ENCODE results near the gene PRR35.

Gene PRR35

DNA sequence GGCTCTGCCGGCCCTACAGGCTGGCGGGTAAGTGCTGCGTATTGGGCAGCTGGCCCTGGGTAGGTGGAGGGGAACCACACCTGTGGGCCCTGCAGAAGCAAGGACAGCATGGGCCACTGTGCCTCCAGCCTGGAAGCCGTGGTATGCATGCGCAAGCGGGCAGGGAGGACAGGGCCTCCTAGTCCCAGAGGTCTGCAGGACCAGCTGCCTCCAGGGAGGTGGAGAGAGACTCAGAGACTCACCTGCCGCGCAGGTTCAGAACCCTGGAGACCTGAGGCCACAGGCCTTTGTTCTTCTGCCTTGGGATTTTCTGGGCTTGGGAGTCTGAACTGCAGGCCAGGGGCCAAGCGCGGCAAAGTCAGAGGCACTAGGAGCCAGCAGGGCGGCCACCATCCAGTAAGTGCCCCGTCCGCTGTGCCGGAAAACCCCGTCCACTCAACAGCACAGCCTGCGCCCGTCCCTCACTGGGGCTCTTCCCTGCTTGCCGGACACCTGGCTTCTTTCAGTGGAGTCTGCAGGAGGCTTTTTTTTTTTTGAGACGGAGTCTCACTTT, 20.8 kb downstream of the PRR35 start:
- H3K27ac ChIP-seq, result no peak overlapping the region
- no peak for TF ChIP-seq ZFX (IDR thresholded peaks at IDR 0.05; ENCODE audit: borderline replicate concordance)
- TF ChIP-seq, protein P1, sequence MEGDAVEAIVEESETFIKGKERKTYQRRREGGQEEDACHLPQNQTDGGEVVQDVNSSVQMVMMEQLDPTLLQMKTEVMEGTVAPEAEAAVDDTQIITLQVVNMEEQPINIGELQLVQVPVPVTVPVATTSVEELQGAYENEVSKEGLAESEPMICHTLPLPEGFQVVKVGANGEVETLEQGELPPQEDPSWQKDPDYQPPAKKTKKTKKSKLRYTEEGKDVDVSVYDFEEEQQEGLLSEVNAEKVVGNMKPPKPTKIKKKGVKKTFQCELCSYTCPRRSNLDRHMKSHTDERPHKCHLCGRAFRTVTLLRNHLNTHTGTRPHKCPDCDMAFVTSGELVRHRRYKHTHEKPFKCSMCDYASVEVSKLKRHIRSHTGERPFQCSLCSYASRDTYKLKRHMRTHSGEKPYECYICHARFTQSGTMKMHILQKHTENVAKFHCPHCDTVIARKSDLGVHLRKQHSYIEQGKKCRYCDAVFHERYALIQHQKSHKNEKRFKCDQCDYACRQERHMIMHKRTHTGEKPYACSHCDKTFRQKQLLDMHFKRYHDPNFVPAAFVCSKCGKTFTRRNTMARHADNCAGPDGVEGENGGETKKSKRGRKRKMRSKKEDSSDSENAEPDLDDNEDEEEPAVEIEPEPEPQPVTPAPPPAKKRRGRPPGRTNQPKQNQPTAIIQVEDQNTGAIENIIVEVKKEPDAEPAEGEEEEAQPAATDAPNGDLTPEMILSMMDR (IDR thresholded peaks at IDR 0.05), result no peak

DNA sequence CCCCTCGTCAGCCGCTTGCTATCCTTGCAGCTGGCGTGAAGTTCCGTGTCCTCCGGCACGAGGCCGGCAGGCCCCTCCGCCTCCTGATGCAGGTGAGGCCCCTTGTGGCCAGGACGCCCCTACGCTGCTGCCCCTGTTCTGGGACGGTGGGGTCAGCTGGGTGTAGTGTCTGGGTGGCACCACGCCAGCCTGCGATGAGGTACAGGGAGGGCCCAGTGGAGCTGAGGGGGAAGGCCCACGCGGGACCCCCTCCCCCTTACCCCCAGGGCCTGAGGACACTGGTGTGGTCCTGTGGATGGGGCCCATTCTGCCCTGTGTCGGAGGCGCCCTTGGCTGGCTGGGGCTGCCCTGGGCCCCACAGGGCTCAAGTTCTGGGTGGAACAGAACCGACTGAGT, 22.0 kb downstream of the PRR35 start:
- no peak for TF ChIP-seq ZFX (IDR thresholded peaks at IDR 0.05; ENCODE audit: borderline replicate concordance)
- TF ChIP-seq, protein P1 (IDR thresholded peaks at IDR 0.05), result no peak
- no peak overlapping the region for H3K27ac ChIP-seq

DNA sequence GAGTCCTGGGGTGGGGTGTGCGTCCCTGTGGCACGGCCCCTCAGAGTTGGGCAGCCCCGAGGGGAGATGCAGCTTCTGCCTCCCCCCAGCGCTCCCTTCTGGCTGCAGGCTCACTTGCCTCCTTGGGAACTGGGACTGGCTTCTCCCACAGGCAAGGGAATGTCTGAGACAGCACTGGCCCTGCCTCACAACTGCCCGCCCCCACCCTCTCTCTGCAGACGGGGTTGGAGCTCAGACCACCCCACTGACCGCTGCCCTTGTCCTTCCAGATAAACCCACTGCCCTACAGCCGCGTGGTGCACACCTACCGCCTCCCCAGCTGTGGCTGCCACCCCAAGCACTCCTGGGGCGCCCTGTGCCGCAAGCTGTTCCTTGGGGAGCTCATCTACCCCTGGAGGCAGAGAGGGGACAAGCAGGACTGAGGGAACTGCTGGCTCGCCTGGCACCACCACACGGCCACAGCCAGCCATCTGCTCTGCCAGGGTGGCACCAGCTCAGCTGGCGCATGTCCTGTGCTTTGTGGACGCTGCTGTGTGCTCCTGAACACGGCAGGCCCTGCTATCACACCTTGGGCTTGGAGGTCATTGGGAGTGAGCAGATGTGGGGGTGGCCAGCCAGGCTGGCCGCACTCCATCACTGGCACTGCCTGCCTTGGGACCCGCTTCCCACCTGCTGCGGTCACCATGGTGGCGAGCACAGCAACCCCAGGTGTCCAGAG, 22.6 kb downstream of the PRR35 start:
- TF ChIP-seq, protein P1 (IDR thresholded peaks at IDR 0.05), result no peak
- peak overlapping the region; percentile 73; the same call in 1 of the 2 replicates for H3K27ac ChIP-seq

DNA sequence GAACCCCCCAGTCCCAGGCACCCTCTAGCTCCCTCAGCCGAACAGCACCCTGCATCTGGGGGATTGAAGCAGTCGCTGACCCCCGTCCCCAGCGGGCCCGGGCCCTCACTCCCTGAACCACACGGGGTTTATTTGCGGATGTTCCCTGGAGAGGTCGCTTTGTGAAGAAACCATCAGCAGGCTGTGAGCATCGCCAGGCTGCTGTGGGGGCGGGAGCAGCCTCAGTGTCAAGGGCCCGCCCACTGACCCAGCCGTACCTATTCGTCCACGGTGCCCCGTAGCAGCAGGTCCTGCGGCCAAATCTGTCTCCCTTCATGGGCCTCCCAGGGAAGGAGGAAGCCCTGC, 23.2 kb downstream of the PRR35 start:
- TF ChIP-seq, protein P1 (IDR thresholded peaks at IDR 0.05), result no peak
- no peak for TF ChIP-seq ZFX (IDR thresholded peaks at IDR 0.05; ENCODE audit: borderline replicate concordance)
- H3K27ac ChIP-seq, result peak overlapping the region; percentile 73

DNA sequence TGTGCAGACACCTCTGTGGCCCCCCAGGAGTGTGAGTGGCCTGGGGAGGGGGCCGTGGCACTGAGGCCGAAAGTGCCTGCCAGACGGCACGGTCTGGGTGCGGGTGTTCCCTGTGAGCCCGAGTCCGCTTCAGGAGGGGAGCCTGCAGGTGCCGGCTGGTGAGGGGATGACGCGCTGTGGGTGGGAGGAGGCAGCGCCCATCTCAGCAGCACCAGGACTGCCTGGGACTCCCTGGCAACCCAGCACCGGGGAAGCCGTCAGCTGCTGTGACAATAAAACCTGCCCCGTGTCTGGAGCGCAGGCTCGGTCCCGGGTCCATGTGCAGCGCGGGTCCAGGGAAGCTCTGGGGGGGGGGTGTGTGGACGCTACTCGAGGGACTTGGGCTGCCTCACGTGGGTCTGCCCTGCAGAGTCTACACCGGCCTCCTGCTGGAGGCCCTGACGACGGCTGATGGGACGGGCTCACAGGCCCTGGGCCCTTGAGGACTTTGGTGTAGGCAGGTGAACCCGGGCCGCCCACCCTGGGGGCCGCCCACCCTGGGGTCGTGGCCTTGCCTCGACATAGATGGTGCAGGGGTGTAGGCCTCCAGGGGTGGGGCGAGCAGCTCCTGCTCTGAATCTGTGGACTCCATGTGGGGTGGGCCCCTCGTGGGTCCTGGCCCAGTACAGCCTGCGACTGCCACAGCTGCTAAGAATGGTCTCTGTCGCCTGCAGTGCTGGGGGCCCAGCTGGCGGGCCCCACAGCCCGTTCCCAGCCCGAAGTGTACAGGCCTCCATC, 23.8 kb downstream of the PRR35 start:
- H3K27ac ChIP-seq, result peak overlapping the region; percentile 73
- TF ChIP-seq ZFX (IDR thresholded peaks at IDR 0.05; ENCODE audit: borderline replicate concordance), result no peak
- TF ChIP-seq, protein P1 (IDR thresholded peaks at IDR 0.05), result no peak

DNA sequence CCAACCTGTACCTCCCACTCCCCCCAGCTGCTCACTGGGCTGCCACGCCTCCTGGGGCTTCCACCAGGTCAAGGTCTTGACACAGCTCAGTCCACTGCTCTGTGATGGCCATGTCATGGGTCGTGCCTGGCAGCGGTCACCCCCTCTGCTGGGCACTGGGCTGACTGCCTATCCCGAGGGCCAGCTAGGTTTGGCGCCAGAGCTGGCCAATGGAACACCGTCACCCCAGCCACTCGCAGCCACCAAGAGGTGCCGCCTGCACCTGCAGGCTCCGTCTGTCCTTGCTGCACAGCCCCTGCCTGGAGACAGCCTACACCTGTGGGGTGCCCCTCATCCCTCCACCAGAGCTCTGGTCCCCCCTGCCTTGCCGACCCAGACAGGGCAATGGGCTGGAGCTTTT, 25.2 kb downstream of the PRR35 start:
- H3K27ac ChIP-seq, result peak overlapping the region; percentile 99
- TF ChIP-seq, protein P1 (IDR thresholded peaks at IDR 0.05), result no peak
- no peak for TF ChIP-seq ZFX (IDR thresholded peaks at IDR 0.05; ENCODE audit: borderline replicate concordance)

Data from 22Rv1 (cell line).